K562 (cell line): ENCODE measurements around the gene CLCN5. TPM values are rescaled to one million over a fixed set of nuclear protein-coding genes. Genes with fewer than 3 reads are reported as not detected.

Source experiments
- ATAC-seq: fragments of 200-7000 bp; cut with Tn5 transposase; 3 replicates; pipeline ENCODE4 v1.9.1; 2020; ENCODE audit warnings: moderate library complexity
- BruUV-seq: library from RNA; stranded (reverse); fragments of 400-500 nt; replicated peaks from 2 replicates; lab custom pipeline; 2021; lab: Mats Ljungman, UMichigan
- CTCF ChIA-PET: fragments of 300-600 bp; formaldehyde crosslinking; extraction: SDS; loops from one replicate; lab custom pipeline; 2021; ENCODE audit warnings: low intra/inter-chr PET ratio; lab: Yijun Ruan, JAX
- POLR2A ChIA-PET: fragments of 300-600, 350-650 bp; sonication (Branson Sonifier 250); formaldehyde crosslinking; extraction: SDS; loops from one replicate; lab custom pipeline; 2021; ENCODE audit warnings: antibody characterized with exemption, inconsistent platforms; lab: Yijun Ruan, JAX
- DNase-seq, 4 experiments: peaks; one replicate each; pipeline versions ENCODE4 v3.0.0 to v3.0.0-alpha.2; 2011 to 2018; ENCODE audit warnings: low spot score in 3 of 4, mixed read lengths in 3 of 4; ENCODE audit errors: extremely low read depth in 1 of 4
- FAIRE-seq: peaks from 2 replicates; lab custom pipeline; 2011; peaks lifted over from hg19 to GRCh38; lab: Jason Lieb, UNC
- H2AFZ ChIP-seq: 2 replicates; pipeline ENCODE4 v1.6.0; 2011; ENCODE audit warnings: low read depth, low read length, control low read depth, inconsistent platforms
- H3K27ac ChIP-seq: fragments of 200-600 bp; 3 replicates; pipeline ENCODE4 v1.8.0; 2011; ENCODE audit warnings: low read depth, mild to moderate bottlenecking, control low read depth, inconsistent platforms, low read length, moderate library complexity, mixed read lengths; ENCODE audit errors: extremely low read depth
- H3K27me3 ChIP-seq, 2 experiments: fragments of 300-600 bp in 1 of 2; 2 replicates in 1 of 2; 3 replicates in 1 of 2; pipeline versions ENCODE4 v1.6.0 to v1.8.0; 2011; ENCODE audit warnings: inconsistent platforms in 2 of 2, low read length in 2 of 2, mild to moderate bottlenecking in 1 of 2, mixed read lengths in 1 of 2, moderate library complexity in 1 of 2; ENCODE audit not compliant: control insufficient read depth in 2 of 2, insufficient read depth in 2 of 2
- H3K36me3 ChIP-seq: fragments of 300-600 bp; 3 replicates; pipeline ENCODE4 v1.8.0; 2011; ENCODE audit warnings: mild to moderate bottlenecking, low read length, inconsistent platforms; ENCODE audit not compliant: control insufficient read depth, insufficient read depth
- H3K4me1 ChIP-seq, 2 experiments: fragments of 200-600 bp in 1 of 2; replicated peaks in 1 of 2; 2 replicates in 1 of 2; 3 replicates in 1 of 2; pipeline versions ENCODE4 v1.5.1 to v1.8.0; 2011; ENCODE audit warnings: inconsistent platforms in 2 of 2, low read length in 2 of 2, mild to moderate bottlenecking in 1 of 2, mixed read lengths in 1 of 2, moderate library complexity in 1 of 2; ENCODE audit not compliant: control insufficient read depth in 2 of 2, insufficient read depth in 2 of 2
- H3K4me2 ChIP-seq: 2 replicates; pipeline ENCODE4 v1.6.1; 2011; ENCODE audit warnings: low read length, control low read depth, inconsistent platforms, mixed read lengths; ENCODE audit not compliant: insufficient read depth
- H3K4me3 ChIP-seq: fragments of 200-600 bp; sonication (generic), shearing (Covaris generic); 2 replicates; pipeline ENCODE4 v1.5.1; 2016; ENCODE audit warnings: control low read depth, inconsistent platforms
- H3K79me2 ChIP-seq: fragments of 200-600 bp; 3 replicates; pipeline ENCODE4 v1.8.0; 2011; ENCODE audit warnings: low read length, inconsistent platforms; ENCODE audit not compliant: control insufficient read depth, insufficient read depth
- H3K9ac ChIP-seq, 2 experiments: 2 replicates each; pipeline versions ENCODE4 v1.6.0 to v1.6.1; 2011; ENCODE audit warnings: low read depth in 2 of 2, low read length in 2 of 2, control low read depth in 1 of 2, inconsistent platforms in 1 of 2, mild to moderate bottlenecking in 1 of 2, mixed read lengths in 1 of 2; ENCODE audit not compliant: insufficient read depth in 1 of 2
- H3K9me1 ChIP-seq: one replicate; pipeline ENCODE4 v1.6.0; 2011; ENCODE audit warnings: inconsistent platforms, mild to moderate bottlenecking, low read length, moderate library complexity; ENCODE audit not compliant: control insufficient read depth, insufficient read depth
- H3K9me3 ChIP-seq: replicated peaks from 2 replicates; pipeline ENCODE4 v1.5.1; 2011; ENCODE audit warnings: low read depth, low read length, inconsistent platforms; ENCODE audit not compliant: control insufficient read depth, insufficient read depth
- H4K20me1 ChIP-seq: replicated peaks from 2 replicates; pipeline ENCODE4 v1.6.1; 2011; ENCODE audit warnings: low read length, inconsistent platforms, mixed read lengths; ENCODE audit not compliant: control insufficient read depth, insufficient read depth
- ATF2 ChIP-seq: sonication (generic); formaldehyde crosslinking; IDR thresholded peaks from 2 replicates; pipeline ENCODE4 v1.8.1; 2022; ENCODE audit warnings: missing genetic modification reagents
- GMEB1 ChIP-seq: fragments of 250-450 bp; sonication (Bioruptor Pico); IDR thresholded peaks from 2 replicates; pipeline ENCODE4 v1.4.0; 2020; ENCODE audit warnings: mild to moderate bottlenecking
- GTF2E2 ChIP-seq: fragments of 200-800 bp; sonication (Bioruptor generic); IDR thresholded peaks from 2 replicates; pipeline ENCODE4 v1.6.1; 2016; ENCODE audit warnings: missing genetic modification characterization, missing compliant biosample characterization
- MCM7 ChIP-seq, 2 experiments: fragments of 450-650 bp; IDR thresholded peaks; 2 replicates each; pipeline ENCODE4 v1.6.1; 2016 to 2018
- TFE3 ChIP-seq: fragments of 450-650 bp; formaldehyde crosslinking; IDR thresholded peaks from 2 replicates; pipeline ENCODE4 v1.4.0; 2020; ENCODE audit warnings: mild to moderate bottlenecking, mixed read lengths
- ZNF280B ChIP-seq: fragments of 250-450 bp; sonication (Bioruptor Pico); IDR thresholded peaks from 2 replicates; pipeline ENCODE4 v1.5.1; 2021; ENCODE audit warnings: mild to moderate bottlenecking
- WGBS: fragments of 100-300 bp; shearing (Covaris generic); methylation state at CpG from one replicate; pipeline ENCODE4 v1.1.6; 2016; ENCODE audit warnings: low coverage, mixed read lengths; ENCODE audit not compliant: insufficient coverage; ENCODE audit errors: missing lambda C conversion rate; 5-methylcytosine and 5-hydroxymethylcytosine counted together
- in situ Hi-C: fragments of 300-500 bp; cut with MboI; formaldehyde crosslinking; loops from 4 replicates; pipeline ENCODE4 v1.15.0; 2018; ENCODE audit warnings: inconsistent platforms, mixed read lengths
- intact Hi-C: fragments of 100-400 bp; cut with micrococcal nuclease; formaldehyde crosslinking; loops from 2 replicates; pipeline ENCODE4 v1.14.2; 2022
- polyA plus RNA-seq, 8 experiments: library from polyadenylated mRNA; depleted of rRNA in 4 of 8; stranded (reverse) in 5 of 8; unstranded in 3 of 8; fragments of >200 nt; fragmentation: Nextera tagmentation in 2 of 8; fragmentation: Illumina TruSeq in 1 of 8; extraction: Ambion mirVana in 2 of 8; extraction: Trizol in 1 of 8; gene quantifications; 2 replicates each; pipeline versions ENCODE4 v1.2.1 to v1.2.3, GENCODE V29; 2011 to 2014; ENCODE audit warnings: inconsistent platforms in 1 of 8, missing spikeins in 1 of 8
- total RNA-seq, 7 experiments: library from RNA; depleted of rRNA in 6 of 7; stranded (reverse); fragments of >200 nt in 6 of 7; fragmentation: Illumina TruSeq in 2 of 7; extraction: Trizol in 2 of 7; gene quantifications; 2 replicates each; pipeline versions ENCODE4 v1.2.1 to v1.2.3, GENCODE V29; 2011 to 2021; ENCODE audit warnings: low replicate concordance in 1 of 7

The CLCN5 gene
- total and polyA plus RNA-seq, 9 of the 15 experiments (the other 6 are each of a cell fraction or from before 2014, with no cell fraction given): 0.94 to 11.8 (median 7.1) TPM

- DNase-seq: no peak
- no peak overlapping the region for H3K9ac ChIP-seq
- H3K79me2 ChIP-seq: no peaks in the 10 kb centered on the region
- H3K4me1 ChIP-seq: no peaks in the 10 kb centered on the region
- no peaks in the 10 kb centered on the region for H3K36me3 ChIP-seq
- no peak overlapping the region for H3K27ac ChIP-seq
- no TSS peak for BruUV-seq
- intact Hi-C loops (no loop called here), in situ Hi-C loops (loop anchor here (10.0 kb wide), 1 partner anchor 182 kb away; no protein-coding TSS in a partner anchor)
- H3K9me3 ChIP-seq: no peaks in the 10 kb centered on the region
- 43% methylated on average over 4 of the region's 4 CpGs for WGBS
- no peaks in the 10 kb centered on the region for H4K20me1 ChIP-seq
- CTCF ChIA-PET: no interaction called here
- POLR2A ChIA-PET: no interaction called here
- no peak overlapping the region for H3K4me2 ChIP-seq
- no peak for ATAC-seq
- no peaks in the 10 kb centered on the region for H3K9me1 ChIP-seq
- H3K4me3 ChIP-seq: no peak overlapping the region
- no peaks in the 10 kb centered on the region for H3K27me3 ChIP-seq
- no peak for TF ChIP-seq ATF2
- no peak for TF ChIP-seq GMEB1 (CRISPR knock-in tag)
- TF ChIP-seq TFE3: no peak
- TF ChIP-seq ZNF280B: no peak
- TF ChIP-seq MCM7 (IDR thresholded peaks at IDR 0.05): no peak
- no peak for TF ChIP-seq GTF2E2 (tag)
- no peak for FAIRE-seq
- H2AFZ ChIP-seq: no peak overlapping the region
Observed at GRCh38 chrX:50097071-50097470, 174.7 kb downstream of the CLCN5 start.
